PC-9 (cell line): ENCODE data around the gene PLEKHA1. TPM values are rescaled to one million over a fixed set of nuclear protein-coding genes. Genes with fewer than 3 reads are reported as not detected.

Source experiments
- BruUV-seq: library from RNA; stranded (reverse); fragments of 400-500 nt; replicated peaks from 2 replicates; lab custom pipeline; 2021; lab: Mats Ljungman, UMichigan
- CTCF ChIA-PET: fragments of 300-600 bp; sonication (Branson Sonifier 250); formaldehyde crosslinking; loops from one replicate; lab custom pipeline; 2022; ENCODE audit warnings: antibody characterized with exemption; lab: Charles Lee
- POLR2A ChIA-PET: fragments of 300-600 bp; sonication (Branson Sonifier 250); formaldehyde crosslinking; loops from one replicate; lab custom pipeline; 2022; ENCODE audit warnings: antibody characterized with exemption; ENCODE audit not compliant: unreplicated experiment; lab: Charles Lee
- DNase-seq, 2 experiments: peaks; one replicate each; pipeline versions ENCODE4 v3.0.0 to v3.0.0-alpha.2; 2015 to 2022; ENCODE audit warnings: mixed read lengths in 1 of 2
- H2AFZ ChIP-seq: fragments of 200-600 bp; sonication (generic); 2 replicates; pipeline ENCODE4 v1.8.1; 2017; ENCODE audit warnings: antibody characterized with exemption
- H3F3A ChIP-seq: fragments of 200-600 bp; sonication (generic); 2 replicates; pipeline ENCODE4 v1.8.1; 2017; ENCODE audit warnings: antibody characterized with exemption, mild to moderate bottlenecking, low read depth; ENCODE audit not compliant: insufficient read depth
- H3K27ac ChIP-seq: fragments of 200-600 bp; sonication (generic); 2 replicates; pipeline ENCODE4 v1.6.1; 2016; ENCODE audit warnings: mixed run types
- H3K27me3 ChIP-seq: fragments of 200-600 bp; sonication (generic); 2 replicates; pipeline ENCODE4 v1.6.1; 2016; ENCODE audit warnings: low read depth, mixed run types; ENCODE audit not compliant: insufficient read depth
- H3K36me3 ChIP-seq: fragments of 200-600 bp; sonication (generic); 2 replicates; pipeline ENCODE4 v1.6.1; 2016; ENCODE audit warnings: low read depth, mixed run types
- H3K4me1 ChIP-seq: fragments of 200-600 bp; sonication (generic); replicated peaks from 2 replicates; pipeline ENCODE4 v1.6.1; 2016; ENCODE audit warnings: mixed run types; ENCODE audit not compliant: insufficient read depth
- H3K4me2 ChIP-seq: fragments of 200-600 bp; sonication (generic); 2 replicates; pipeline ENCODE4 v1.6.1; 2017; ENCODE audit warnings: mixed run types
- H3K4me3 ChIP-seq: fragments of 200-600 bp; sonication (generic); 2 replicates; pipeline ENCODE4 v1.6.1; 2016; ENCODE audit warnings: mixed run types
- H3K79me2 ChIP-seq: fragments of 200-600 bp; sonication (generic); 2 replicates; pipeline ENCODE4 v1.6.1; 2017; ENCODE audit warnings: low read depth, mixed run types
- H3K9me2 ChIP-seq: fragments of 200-600 bp; sonication (generic); 2 replicates; pipeline ENCODE4 v1.8.1; 2017; ENCODE audit warnings: mild to moderate bottlenecking; ENCODE audit not compliant: insufficient read depth
- H3K9me3 ChIP-seq: fragments of 200-600 bp; sonication (generic); 2 replicates; pipeline ENCODE4 v1.8.1; 2016; ENCODE audit warnings: low read depth; ENCODE audit not compliant: insufficient read depth
- H4K20me1 ChIP-seq: fragments of 200-600 bp; sonication (generic); 2 replicates; pipeline ENCODE4 v1.8.1; 2017; ENCODE audit not compliant: insufficient read depth
- EZH2 ChIP-seq: fragments of 200-600 bp; sonication (generic); IDR thresholded peaks from 2 replicates; pipeline ENCODE4 v1.8.0; 2017; ENCODE audit warnings: antibody characterized with exemption, low read depth
- intact Hi-C: fragments of 100-400 bp; cut with micrococcal nuclease; formaldehyde crosslinking; loops from one replicate; pipeline ENCODE4 v1.10.0; 2022; ENCODE audit not compliant: unreplicated experiment
- total RNA-seq: library from RNA; stranded (reverse); gene quantifications from 2 replicates; pipeline ENCODE4 v1.2.3, GENCODE V29; 2021
- TF ChIP-seq, protein P1 (sequence below): fragments of 200-600 bp; sonication (generic); conservative IDR thresholded peaks from 2 replicates; pipeline ENCODE4 v1.6.1; 2017; ENCODE audit warnings: mixed run types, antibody characterized with exemption, mild to moderate bottlenecking, moderate library complexity

PLEKHA1 gene
- total RNA-seq, 1 experiment from 2014 or later: 33.8 TPM

GRCh38 chr10:122346326-122346950 lies 28.1 kb upstream of the PLEKHA1 start:
- intact Hi-C loops: loop anchor here (1.0 kb wide), 1 partner anchor 29 kb away; no protein-coding TSS in a partner anchor
- TF ChIP-seq, protein P1, sequence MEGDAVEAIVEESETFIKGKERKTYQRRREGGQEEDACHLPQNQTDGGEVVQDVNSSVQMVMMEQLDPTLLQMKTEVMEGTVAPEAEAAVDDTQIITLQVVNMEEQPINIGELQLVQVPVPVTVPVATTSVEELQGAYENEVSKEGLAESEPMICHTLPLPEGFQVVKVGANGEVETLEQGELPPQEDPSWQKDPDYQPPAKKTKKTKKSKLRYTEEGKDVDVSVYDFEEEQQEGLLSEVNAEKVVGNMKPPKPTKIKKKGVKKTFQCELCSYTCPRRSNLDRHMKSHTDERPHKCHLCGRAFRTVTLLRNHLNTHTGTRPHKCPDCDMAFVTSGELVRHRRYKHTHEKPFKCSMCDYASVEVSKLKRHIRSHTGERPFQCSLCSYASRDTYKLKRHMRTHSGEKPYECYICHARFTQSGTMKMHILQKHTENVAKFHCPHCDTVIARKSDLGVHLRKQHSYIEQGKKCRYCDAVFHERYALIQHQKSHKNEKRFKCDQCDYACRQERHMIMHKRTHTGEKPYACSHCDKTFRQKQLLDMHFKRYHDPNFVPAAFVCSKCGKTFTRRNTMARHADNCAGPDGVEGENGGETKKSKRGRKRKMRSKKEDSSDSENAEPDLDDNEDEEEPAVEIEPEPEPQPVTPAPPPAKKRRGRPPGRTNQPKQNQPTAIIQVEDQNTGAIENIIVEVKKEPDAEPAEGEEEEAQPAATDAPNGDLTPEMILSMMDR: no peak
- no peak for TF ChIP-seq EZH2
- CTCF ChIA-PET: interaction anchor here (0.6 kb wide), 1 partner anchor 12 kb away, joined by 6 read pairs; no protein-coding TSS in a partner anchor

GRCh38 chr10:122347170-122347841 lies 27.2 kb upstream of the PLEKHA1 start:
- BruUV-seq: no TSS peak
- TF ChIP-seq, protein P1: no peak
- no peak for TF ChIP-seq EZH2
- intact Hi-C loops: no loop called here
- H3K27ac ChIP-seq: no peak overlapping the region
- H3K4me1 ChIP-seq: peaks cover 20% of the 10 kb centered on the region
- H2AFZ ChIP-seq: no peak overlapping the region
- H4K20me1 ChIP-seq: no peaks in the 10 kb centered on the region
- H3K4me3 ChIP-seq: no peak overlapping the region
- CTCF ChIA-PET: interaction anchor here (0.6 kb wide), 1 partner anchor 11 kb away, joined by 6 read pairs; no protein-coding TSS in a partner anchor
- H3F3A ChIP-seq: no peaks in the 10 kb centered on the region
- no peak overlapping the region for H3K4me2 ChIP-seq
- POLR2A ChIA-PET: no interaction called here
- H3K36me3 ChIP-seq: no peaks in the 10 kb centered on the region
- no peaks in the 10 kb centered on the region for H3K9me3 ChIP-seq
- no peaks in the 10 kb centered on the region for H3K27me3 ChIP-seq
- H3K9me2 ChIP-seq: no peaks in the 10 kb centered on the region
- H3K79me2 ChIP-seq: no peaks in the 10 kb centered on the region
- no peak for DNase-seq

More at GRCh38 chr10:122346326-122346950, 28.1 kb upstream of the PLEKHA1 start:
- H3K4me1 ChIP-seq: peaks cover 20% of the 10 kb centered on the region
- no peak for DNase-seq
- no peaks in the 10 kb centered on the region for H3K79me2 ChIP-seq
- H3K9me3 ChIP-seq: no peaks in the 10 kb centered on the region
- no peaks in the 10 kb centered on the region for H3K9me2 ChIP-seq
- H3K27me3 ChIP-seq: no peaks in the 10 kb centered on the region
- BruUV-seq: no TSS peak
- H2AFZ ChIP-seq: no peak overlapping the region
- H3K27ac ChIP-seq: no peak overlapping the region
- no peaks in the 10 kb centered on the region for H4K20me1 ChIP-seq
- no peak overlapping the region for H3K4me2 ChIP-seq
- no peak overlapping the region for H3K4me3 ChIP-seq
- POLR2A ChIA-PET: no interaction called here
- no peaks in the 10 kb centered on the region for H3F3A ChIP-seq
- H3K36me3 ChIP-seq: no peaks in the 10 kb centered on the region

GRCh38 chr10:122348512-122348911 lies 26.0 kb upstream of the PLEKHA1 start:
- intact Hi-C loops: no loop called here
- Histone ChIP-seq H3K4me1 (peaks cover 20% of the 10 kb centered on the region), H3K79me2 (no peaks in the 10 kb centered on the region), H3K36me3 (no peaks in the 10 kb centered on the region), H3K4me2 (no peak overlapping the region), H3K27ac (no peak overlapping the region), H3K27me3 (no peaks in the 10 kb centered on the region), H4K20me1 (no peaks in the 10 kb centered on the region), H3K9me3 (no peaks in the 10 kb centered on the region), H3K4me3 (no peak overlapping the region), H2AFZ (no peak overlapping the region), H3F3A (no peaks in the 10 kb centered on the region), H3K9me2 (no peaks in the 10 kb centered on the region)
- POLR2A ChIA-PET: no interaction called here
- DNase-seq: no peak
- CTCF ChIA-PET: no interaction called here
- no TSS peak for BruUV-seq
- no peak for TF ChIP-seq EZH2
- TF ChIP-seq, protein P1: no peak
